ENCODE results near the gene TBL3. TPM values are rescaled to one million over a fixed set of nuclear protein-coding genes. Genes with fewer than 3 reads are reported as not detected.
A peak's percentile ranks its signal among the peaks of the same experiment; 100 is the strongest.

TBL3 gene
- total RNA-seq, 1 donor from 2014 or later = 87.5 TPM

- Mint-ChIP-seq H3K27ac (no peak overlapping the region), H3K4me3 (no peak overlapping the region), H3K9me3 (no peaks in the 10 kb centered on the region), H3K4me1 (peaks cover 11% of the 10 kb centered on the region), H3K27me3 (no peaks in the 10 kb centered on the region), H3K36me3 (ENCODE audit: low read depth) (peaks cover 32% of the 10 kb centered on the region)
- intact Hi-C loops (cut with micrococcal nuclease) = loop anchor here (10.0 kb wide), 1 partner anchor 215 kb away; the partner anchor contains the start of genes BRICD5 and PGP
- DNase-seq = no peak
Measured at GRCh38 chr16:1999866-2000514, 28.1 kb downstream of the TBL3 start.

DNA sequence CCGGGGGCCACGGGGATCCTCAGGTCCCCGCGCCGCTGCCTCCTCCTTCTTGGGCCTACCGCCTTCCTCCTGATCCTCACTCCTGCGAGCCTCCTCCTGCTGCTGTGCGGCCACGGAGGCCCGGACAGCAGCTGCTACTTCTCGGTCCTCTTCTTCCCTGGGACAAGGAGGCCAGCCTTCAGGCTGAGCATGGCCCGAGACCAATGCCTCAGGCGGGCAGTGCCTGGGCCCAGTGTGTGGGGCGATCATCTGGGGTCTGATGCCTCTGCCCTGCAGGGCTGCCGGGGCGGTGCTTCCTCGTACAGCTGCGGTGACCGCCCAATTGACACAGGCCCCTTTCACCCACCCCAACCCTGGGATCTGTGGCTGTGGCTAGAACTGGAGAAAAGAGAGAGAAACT, 29.2 kb downstream of the TBL3 start:
- intact Hi-C loops (cut with micrococcal nuclease) = loop anchor here (10.0 kb wide), 1 partner anchor 214 kb away; the partner anchor contains the start of genes BRICD5 and PGP
- DNase-seq = no peak
- Mint-ChIP-seq H3K4me1 (peaks cover 11% of the 10 kb centered on the region), H3K9me3 (no peaks in the 10 kb centered on the region), H3K27me3 (no peaks in the 10 kb centered on the region), H3K36me3 (ENCODE audit: low read depth) (peaks cover 27% of the 10 kb centered on the region), H3K4me3 (no peak overlapping the region), H3K27ac (no peak overlapping the region)

GRCh38 chr16:2001456-2002355, 29.9 kb downstream of the TBL3 start:
- H3K27me3 Mint-ChIP-seq = no peaks in the 10 kb centered on the region
- DNase-seq = no peak
- no peak overlapping the region for H3K4me3 Mint-ChIP-seq
- intact Hi-C loops (cut with micrococcal nuclease) = loop anchor here (10.0 kb wide), 1 partner anchor 213 kb away; the partner anchor contains the start of genes BRICD5 and PGP
- peaks cover 29% of the 10 kb centered on the region for H3K36me3 Mint-ChIP-seq (ENCODE audit: low read depth)
- H3K27ac Mint-ChIP-seq = no peak overlapping the region
- no peaks in the 10 kb centered on the region for H3K9me3 Mint-ChIP-seq
- H3K4me1 Mint-ChIP-seq = peaks cover 13% of the 10 kb centered on the region

GRCh38 chr16:2002406-2003230, 30.8 kb downstream of the TBL3 start:
- Mint-ChIP-seq H3K36me3 (ENCODE audit: low read depth) (peaks cover 28% of the 10 kb centered on the region), H3K9me3 (no peaks in the 10 kb centered on the region), H3K4me1 (peaks cover 20% of the 10 kb centered on the region), H3K27me3 (no peaks in the 10 kb centered on the region), H3K27ac (no peak overlapping the region), H3K4me3 (no peak overlapping the region)
- no peak for DNase-seq
- intact Hi-C loops (cut with micrococcal nuclease) = loop anchor here (10.0 kb wide), 1 partner anchor 212 kb away; the partner anchor contains the start of genes BRICD5 and PGP

- no peak overlapping the region for H3K27ac Mint-ChIP-seq
- peaks cover 25% of the 10 kb centered on the region for H3K4me1 Mint-ChIP-seq
- intact Hi-C loops (cut with micrococcal nuclease) = loop anchor here (10.0 kb wide), 1 partner anchor 211 kb away; the partner anchor contains the start of genes BRICD5 and PGP
- DNase-seq = no peak
- H3K9me3 Mint-ChIP-seq = no peaks in the 10 kb centered on the region
- no peak overlapping the region for H3K4me3 Mint-ChIP-seq
- H3K27me3 Mint-ChIP-seq = no peaks in the 10 kb centered on the region
- peaks cover 32% of the 10 kb centered on the region for H3K36me3 Mint-ChIP-seq (ENCODE audit: low read depth)
Measured at GRCh38 chr16:2003231-2003826, 31.5 kb downstream of the TBL3 start.

DNA sequence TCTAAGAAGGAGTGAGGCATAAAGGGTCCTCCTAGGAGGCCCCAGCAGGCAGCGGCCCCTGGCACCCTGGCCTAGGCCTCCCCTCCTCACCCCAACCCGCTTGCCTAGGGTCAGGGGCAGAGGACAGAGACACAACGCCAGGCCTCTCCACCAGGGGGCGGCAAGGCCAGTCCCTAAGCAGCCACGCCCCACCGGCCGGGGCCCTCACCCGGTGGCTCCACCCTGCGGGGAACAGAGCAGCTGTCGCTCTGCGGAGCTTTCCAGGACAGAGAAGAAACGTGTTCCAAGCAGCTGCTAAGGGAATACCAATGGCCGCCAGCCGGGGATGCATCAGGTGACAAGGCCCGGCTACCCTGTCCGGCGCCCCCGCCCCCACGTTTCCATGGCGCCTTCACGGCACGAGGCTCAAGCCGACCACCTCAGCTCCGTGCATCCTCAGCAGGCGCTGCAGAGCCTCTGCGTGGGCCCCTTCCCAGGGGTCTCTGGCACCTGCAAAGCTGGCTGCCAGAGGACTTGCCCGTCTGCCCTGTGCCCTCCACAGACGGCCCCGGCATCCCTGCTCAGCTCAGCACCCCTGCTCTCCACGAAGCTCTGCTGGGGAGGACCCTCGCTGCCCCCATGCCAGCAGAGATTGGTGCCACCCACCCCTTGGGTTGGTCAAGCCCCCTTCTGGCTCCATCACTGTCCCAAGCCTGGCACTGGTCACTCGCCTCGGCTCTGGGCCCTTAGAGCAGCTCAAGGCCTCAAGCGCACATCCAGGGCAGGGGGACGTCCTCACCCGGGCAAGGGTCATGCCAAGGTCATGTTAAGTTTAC, 32.2 kb downstream of the TBL3 start:
- Mint-ChIP-seq H3K9me3 (no peaks in the 10 kb centered on the region), H3K4me3 (no peak overlapping the region), H3K27me3 (no peaks in the 10 kb centered on the region), H3K27ac (no peak overlapping the region), H3K4me1 (peaks cover 30% of the 10 kb centered on the region), H3K36me3 (ENCODE audit: low read depth) (peaks cover 34% of the 10 kb centered on the region)
- DNase-seq = peak; percentile 97
- intact Hi-C loops (cut with micrococcal nuclease) = loop anchor here (10.0 kb wide), 1 partner anchor 211 kb away; the partner anchor contains the start of genes BRICD5 and PGP

GRCh38 chr16:2004795-2005517, 33.1 kb downstream of the TBL3 start:
- Mint-ChIP-seq H3K27me3 (no peaks in the 10 kb centered on the region), H3K36me3 (ENCODE audit: low read depth) (peaks cover 33% of the 10 kb centered on the region), H3K9me3 (no peaks in the 10 kb centered on the region), H3K4me3 (no peak overlapping the region), H3K4me1 (peaks cover 30% of the 10 kb centered on the region), H3K27ac (no peak overlapping the region)
- DNase-seq = no peak
- intact Hi-C loops (cut with micrococcal nuclease) = loop anchor here (5.0 to 10.0 kb wide), 3 partner anchors 33 to 247 kb away; partner anchors contain the start of genes BRICD5, ECI1, PGP and TBL3

GRCh38 chr16:2005646-2006045, 33.8 kb downstream of the TBL3 start:
- intact Hi-C loops (cut with micrococcal nuclease) = loop anchor here (5.0 to 10.0 kb wide), 3 partner anchors 33 to 247 kb away; partner anchors contain the start of genes BRICD5, ECI1, PGP and TBL3
- Mint-ChIP-seq H3K27ac (no peak overlapping the region), H3K36me3 (ENCODE audit: low read depth) (peaks cover 36% of the 10 kb centered on the region), H3K4me1 (peaks cover 33% of the 10 kb centered on the region), H3K27me3 (no peaks in the 10 kb centered on the region), H3K4me3 (no peak overlapping the region), H3K9me3 (no peaks in the 10 kb centered on the region)
- no peak for DNase-seq

DNA sequence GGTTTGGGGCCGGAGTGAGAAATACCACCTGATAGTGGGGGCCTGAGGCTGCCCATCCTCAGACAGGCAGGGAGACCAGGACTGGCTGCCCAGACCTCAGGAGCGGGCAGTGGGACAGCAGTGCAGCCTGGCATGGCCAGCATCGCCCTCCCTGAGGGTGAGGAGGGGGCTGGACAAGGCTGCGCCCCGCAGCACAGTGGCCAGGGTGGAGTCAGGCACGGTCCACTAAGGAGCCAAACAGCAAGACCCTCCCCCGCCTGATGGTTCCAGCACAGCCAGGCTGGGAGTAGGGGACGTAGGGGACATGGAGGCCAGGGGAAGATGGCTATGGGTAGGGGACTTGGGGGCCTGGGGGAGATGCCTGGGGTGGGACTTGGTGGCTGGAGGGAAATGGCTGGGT, 34.5 kb downstream of the TBL3 start:
- H3K4me1 Mint-ChIP-seq = peaks cover 33% of the 10 kb centered on the region
- peak overlapping the region; percentile 87 for H3K4me3 Mint-ChIP-seq
- H3K27me3 Mint-ChIP-seq = no peaks in the 10 kb centered on the region
- peaks cover 31% of the 10 kb centered on the region for H3K36me3 Mint-ChIP-seq (ENCODE audit: low read depth)
- no peaks in the 10 kb centered on the region for H3K9me3 Mint-ChIP-seq
- DNase-seq = no peak
- intact Hi-C loops (cut with micrococcal nuclease) = loop anchor here (5.0 to 10.0 kb wide), 3 partner anchors 34 to 246 kb away; partner anchors contain the start of genes BRICD5, ECI1, PGP and TBL3
- peak overlapping the region; percentile 39 for H3K27ac Mint-ChIP-seq

DNA sequence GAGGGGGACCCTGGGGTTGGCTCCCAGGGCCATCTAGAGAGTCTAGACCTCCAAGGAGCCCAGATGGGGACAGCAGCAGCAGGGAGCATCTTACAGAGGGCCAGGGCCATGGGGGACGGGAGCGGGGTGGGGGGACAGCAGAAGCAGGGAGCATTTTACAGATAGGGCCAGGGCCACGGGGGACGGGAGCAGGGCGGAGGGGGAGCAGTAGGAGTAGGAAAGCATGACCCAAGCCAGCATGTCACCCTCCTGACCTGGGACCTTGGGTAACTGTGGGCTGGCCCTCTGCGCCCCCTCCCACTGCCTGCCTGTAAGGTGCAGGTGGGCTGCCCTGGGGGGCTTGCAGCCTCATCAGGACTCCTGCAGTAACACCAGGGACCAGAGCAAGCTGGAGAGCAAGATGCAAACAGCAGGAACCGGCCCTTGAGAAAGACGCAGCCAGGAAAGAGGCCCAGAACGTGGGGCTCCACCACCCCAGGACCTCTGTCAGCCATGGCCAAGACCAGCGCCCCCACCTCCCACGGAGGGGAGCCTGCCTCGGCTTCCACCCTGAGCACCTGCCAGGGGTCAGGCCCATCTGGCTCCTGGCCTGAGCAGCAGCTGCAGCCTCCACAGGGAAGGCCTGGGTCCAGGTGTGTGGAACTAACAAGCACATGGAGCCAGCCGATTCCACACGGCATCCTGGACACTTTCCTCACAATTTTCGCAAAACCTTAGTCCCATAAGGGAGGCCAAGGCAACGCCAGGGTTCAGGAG, 35.4 kb downstream of the TBL3 start:
- Mint-ChIP-seq H3K27me3 (no peaks in the 10 kb centered on the region), H3K36me3 (ENCODE audit: low read depth) (peaks cover 29% of the 10 kb centered on the region), H3K27ac (peak overlapping the region; percentile 85), H3K9me3 (no peaks in the 10 kb centered on the region), H3K4me1 (peaks cover 33% of the 10 kb centered on the region), H3K4me3 (peak overlapping the region; percentile 87)
- intact Hi-C loops (cut with micrococcal nuclease) = loop anchor here (5.0 to 10.0 kb wide), 3 partner anchors 35 to 245 kb away; partner anchors contain the start of genes BRICD5, ECI1, PGP and TBL3
- no peak for DNase-seq

DNA sequence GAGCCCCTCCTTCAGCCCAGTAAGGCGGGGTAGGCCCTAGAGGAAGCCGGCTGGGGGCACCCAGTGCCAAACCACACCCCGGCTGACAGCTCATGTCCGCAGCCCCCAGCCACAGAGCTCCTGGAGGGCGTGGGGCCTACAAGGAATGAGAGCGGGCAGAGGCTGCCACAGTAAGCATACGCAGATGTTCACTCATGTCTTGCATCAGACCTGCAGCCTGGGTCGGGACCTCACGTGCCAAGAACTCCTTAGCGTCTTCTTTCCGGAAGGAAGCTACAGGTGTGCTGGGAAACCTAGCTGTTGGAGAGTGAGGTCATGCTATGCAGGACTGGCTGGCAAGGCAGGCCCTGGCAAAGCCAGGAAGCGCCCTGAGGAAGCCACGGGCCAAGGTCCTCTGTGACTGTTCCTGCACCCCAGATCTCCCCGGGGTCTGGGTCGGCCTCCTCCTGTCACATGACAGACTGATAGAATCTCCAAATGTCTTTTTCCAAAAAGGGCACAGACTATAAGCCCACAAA, 36.2 kb downstream of the TBL3 start:
- Mint-ChIP-seq H3K4me1 (peaks cover 33% of the 10 kb centered on the region), H3K9me3 (no peaks in the 10 kb centered on the region), H3K4me3 (peak overlapping the region; percentile 87), H3K36me3 (ENCODE audit: low read depth) (peaks cover 26% of the 10 kb centered on the region), H3K27ac (peak overlapping the region; percentile 85), H3K27me3 (no peaks in the 10 kb centered on the region)
- intact Hi-C loops (cut with micrococcal nuclease) = loop anchor here (1.0 to 10.0 kb wide), 4 partner anchors 16 to 244 kb away; partner anchors contain the start of genes BRICD5, ECI1, PGP and TBL3
- peak; percentile 76 for DNase-seq

Measured in activated CD4-positive, alpha-beta T cell treated with anti-CD3 and anti-CD28 coated beads, Interleukin-2, amount 10 ng/mL, durations not matched to agents 24 days and 14 days (primary cell).